H1 (cell line): ENCODE data around the gene EMX1. TPM values are rescaled to one million over a fixed set of nuclear protein-coding genes. Genes with fewer than 3 reads are reported as not detected.

Experiments used
- CTCF ChIA-PET: fragments of 300-600 bp; sonication (Branson Sonifier 250); formaldehyde crosslinking; loops from one replicate; lab custom pipeline; 2021; ENCODE audit not compliant: partially characterized antibody; lab: Charles Lee
- POLR2A ChIA-PET: fragments of 300-600 bp; sonication (Branson Sonifier 250); formaldehyde crosslinking; loops from one replicate; lab custom pipeline; 2021; ENCODE audit warnings: inconsistent platforms; ENCODE audit not compliant: partially characterized antibody; lab: Charles Lee
- DNase-seq, 2 experiments: peaks; one replicate each; pipeline versions ENCODE4 v3.0.0 to v3.0.0-alpha.2; 2010 to 2022; ENCODE audit warnings: low spot score in 2 of 2, low read depth in 1 of 2, mixed read lengths in 1 of 2
- FAIRE-seq: peaks from 2 replicates; lab custom pipeline; 2011; peaks lifted over from hg19 to GRCh38; lab: Jason Lieb, UNC
- H2AFZ ChIP-seq: 2 replicates; pipeline ENCODE4 v1.8.1; 2012; ENCODE audit warnings: low read length, inconsistent platforms
- H2AK5ac ChIP-seq: 2 replicates; pipeline ENCODE4 v1.6.1; 2013; ENCODE audit warnings: low read depth, low read length
- H2BK120ac ChIP-seq: replicated peaks from 2 replicates; pipeline ENCODE3; 2013; ENCODE audit warnings: low read depth, low read length, inconsistent platforms
- H2BK12ac ChIP-seq: 2 replicates; pipeline ENCODE4 v1.6.1; 2013; ENCODE audit warnings: low read depth, low read length
- H2BK15ac ChIP-seq: 2 replicates; pipeline ENCODE4 v1.6.1; 2013; ENCODE audit warnings: low read length
- H2BK20ac ChIP-seq: 2 replicates; pipeline ENCODE4 v1.6.1; 2013; ENCODE audit warnings: low read length
- H2BK5ac ChIP-seq: 2 replicates; pipeline ENCODE4 v1.6.1; 2013; ENCODE audit warnings: low read depth, low read length
- H3K14ac ChIP-seq: 2 replicates; pipeline ENCODE4 v1.6.1; 2013; ENCODE audit warnings: inconsistent platforms; ENCODE audit not compliant: insufficient read length
- H3K18ac ChIP-seq: 2 replicates; pipeline ENCODE4 v1.6.1; 2013; ENCODE audit warnings: low read length; ENCODE audit errors: extremely low read depth
- H3K23ac ChIP-seq: 2 replicates; pipeline ENCODE4 v1.6.1; 2013; ENCODE audit warnings: inconsistent platforms; ENCODE audit not compliant: insufficient read length
- H3K23me2 ChIP-seq: 2 replicates; pipeline ENCODE4 v1.6.1; 2013; ENCODE audit warnings: low read depth, low read length
- H3K27ac ChIP-seq: 2 replicates; pipeline ENCODE4 v1.6.1; 2011; ENCODE audit warnings: low read depth, low read length, inconsistent platforms
- H3K27me3 ChIP-seq, 4 experiments: replicated peaks in 1 of 4; 1 replicate in 1 of 4; 2 replicates in 3 of 4; pipeline versions ENCODE4 v1.6.1 to v1.8.1; 2011 to 2013; ENCODE audit warnings: low read length in 3 of 4, mild to moderate bottlenecking in 3 of 4, inconsistent platforms in 2 of 4, mixed read lengths in 2 of 4, moderate library complexity in 1 of 4; ENCODE audit not compliant: control insufficient read depth in 3 of 4, insufficient read depth in 3 of 4; ENCODE audit errors: extremely low read depth in 1 of 4
- H3K36me3 ChIP-seq, 4 experiments: 2 replicates each; pipeline versions ENCODE4 v1.6.1 to v1.8.1; 2011 to 2013; ENCODE audit warnings: mild to moderate bottlenecking in 4 of 4, low read length in 3 of 4, moderate library complexity in 2 of 4, control low read depth in 1 of 4, inconsistent platforms in 1 of 4; ENCODE audit not compliant: insufficient read depth in 4 of 4, control insufficient read depth in 2 of 4
- H3K4ac ChIP-seq: replicated peaks from 2 replicates; pipeline ENCODE3; 2013; ENCODE audit warnings: low read length, low read depth, mixed read lengths, inconsistent platforms; ENCODE audit not compliant: insufficient read length
- H3K4me1 ChIP-seq, 4 experiments: replicated peaks in 1 of 4; 1 replicate in 1 of 4; 2 replicates in 3 of 4; pipeline versions ENCODE4 v1.6.1 to v1.8.1; 2011 to 2013; ENCODE audit warnings: low read length in 3 of 4, inconsistent platforms in 2 of 4, mixed read lengths in 1 of 4; ENCODE audit not compliant: insufficient read depth in 4 of 4, control insufficient read depth in 3 of 4
- H3K4me2 ChIP-seq, 2 experiments: 2 replicates each; pipeline versions ENCODE4 v1.6.1 to v1.8.1; 2011 to 2013; ENCODE audit warnings: low read depth in 2 of 2, low read length in 2 of 2, control low read depth in 1 of 2, inconsistent platforms in 1 of 2, mild to moderate bottlenecking in 1 of 2; ENCODE audit not compliant: insufficient read depth in 1 of 2
- H3K4me3 ChIP-seq, 4 experiments: fragments of 200-600, 300-600 bp in 1 of 4; sonication (generic), shearing (Covaris generic), sonication (Bioruptor Twin) in 1 of 4; 2 replicates each; pipeline versions ENCODE4 v1.5.1 to v1.8.1; 2011 to 2016; ENCODE audit warnings: low read length in 4 of 4, low read depth in 3 of 4, control low read depth in 2 of 4, inconsistent platforms in 2 of 4, mild to moderate bottlenecking in 2 of 4, mixed read lengths in 1 of 4, moderate library complexity in 1 of 4; ENCODE audit not compliant: insufficient read depth in 2 of 4; ENCODE audit errors: extremely low read depth in 1 of 4
- H3K56ac ChIP-seq: replicated peaks from 2 replicates; pipeline ENCODE3; 2013; ENCODE audit warnings: low read depth, mild to moderate bottlenecking, mixed read lengths, low read length, inconsistent platforms; ENCODE audit not compliant: insufficient read length
- H3K79me1 ChIP-seq: 2 replicates; pipeline ENCODE4 v1.6.1; 2013; ENCODE audit warnings: low read depth, low read length, control low read depth
- H3K79me2 ChIP-seq, 2 experiments: 2 replicates each; pipeline versions ENCODE4 v1.6.1 to v1.8.1; 2012 to 2013; ENCODE audit warnings: low read length in 2 of 2, mild to moderate bottlenecking in 2 of 2, inconsistent platforms in 1 of 2; ENCODE audit not compliant: insufficient read depth in 2 of 2, control insufficient read depth in 1 of 2
- H3K9ac ChIP-seq, 4 experiments: replicated peaks in 1 of 4; 1 replicate in 1 of 4; 2 replicates in 3 of 4; pipeline versions ENCODE4 v1.6.1 to v1.8.1; 2011 to 2013; ENCODE audit warnings: low read depth in 3 of 4, low read length in 3 of 4, control low read depth in 2 of 4, mild to moderate bottlenecking in 2 of 4, moderate library complexity in 2 of 4, inconsistent platforms in 1 of 4; ENCODE audit errors: extremely low read depth in 1 of 4
- H3K9me3 ChIP-seq, 2 experiments: 2 replicates each; pipeline versions ENCODE4 v1.6.1 to v1.8.1; 2012 to 2013; ENCODE audit warnings: mild to moderate bottlenecking in 2 of 2, moderate library complexity in 2 of 2, control low read depth in 1 of 2, inconsistent platforms in 1 of 2, low read depth in 1 of 2, low read length in 1 of 2, mixed read lengths in 1 of 2; ENCODE audit not compliant: insufficient read depth in 2 of 2
- H4K20me1 ChIP-seq, 2 experiments: replicated peaks in 1 of 2; 2 replicates each; pipeline versions ENCODE3 to v1.8.1; 2011 to 2013; ENCODE audit warnings: inconsistent platforms in 2 of 2, low read length in 2 of 2, mild to moderate bottlenecking in 1 of 2; ENCODE audit not compliant: insufficient read depth in 2 of 2, control insufficient read depth in 1 of 2
- H4K5ac ChIP-seq: 2 replicates; pipeline ENCODE4 v1.6.1; 2013; ENCODE audit warnings: low read length, low read depth, mixed read lengths, inconsistent platforms; ENCODE audit not compliant: insufficient read length
- H4K8ac ChIP-seq: 2 replicates; pipeline ENCODE4 v1.8.0; 2013; ENCODE audit warnings: mild to moderate bottlenecking, moderate library complexity, low read length, inconsistent platforms; ENCODE audit not compliant: insufficient read depth; ENCODE audit errors: extremely low read depth
- H4K91ac ChIP-seq: replicated peaks from 2 replicates; pipeline ENCODE3; 2013; ENCODE audit warnings: low read length, mixed read lengths, inconsistent platforms; ENCODE audit not compliant: insufficient read length
- ATF3 ChIP-seq: IDR thresholded peaks from 2 replicates; pipeline ENCODE4 v1.6.1; 2011; ENCODE audit warnings: low read depth, mild to moderate bottlenecking, low read length; ENCODE audit not compliant: insufficient read depth
- CHD2 ChIP-seq: IDR thresholded peaks from 2 replicates; pipeline ENCODE4 v1.6.1; 2012; ENCODE audit warnings: low read length, improper control_type of control experiment
- E2F6 ChIP-seq: IDR thresholded peaks from 2 replicates; pipeline ENCODE4 v1.6.1; 2012; ENCODE audit warnings: inconsistent platforms
- EZH2 ChIP-seq: fragments of 200-600 bp; sonication (generic); IDR thresholded peaks from 2 replicates; pipeline ENCODE4 v1.7.1; 2012; ENCODE audit warnings: low read depth, mild to moderate bottlenecking, moderate library complexity, low read length, inconsistent platforms; ENCODE audit not compliant: severe bottlenecking
- NRF1 ChIP-seq: IDR thresholded peaks from 2 replicates; pipeline ENCODE4 v1.6.1; 2011; ENCODE audit warnings: mild to moderate bottlenecking, low read depth, low read length, improper control_type of control experiment
- RAD21 ChIP-seq, 2 experiments: IDR thresholded peaks in 1 of 2; conservative IDR thresholded peaks in 1 of 2; 2 replicates each; pipeline ENCODE4 v1.6.1; 2011; ENCODE audit warnings: low read depth in 2 of 2, low read length in 2 of 2, improper control_type of control experiment in 1 of 2, inconsistent platforms in 1 of 2, mild to moderate bottlenecking in 1 of 2, moderate library complexity in 1 of 2
- SUZ12 ChIP-seq: fragments of 200-600 bp; sonication (generic); IDR thresholded peaks from 2 replicates; pipeline ENCODE4 v1.6.1; 2012; ENCODE audit warnings: mild to moderate bottlenecking, inconsistent platforms, low read length, moderate library complexity, mixed read lengths
- TAF7 ChIP-seq: optimal IDR thresholded peaks from 2 replicates; pipeline ENCODE3; 2011; ENCODE audit warnings: low read depth, mild to moderate bottlenecking, inconsistent platforms, low read length, moderate library complexity, borderline replicate concordance
- WGBS, 2 experiments: shearing (Covaris generic) in 1 of 2; methylation state at CpG; one replicate each; pipeline versions ENCODE4 v1.1.6 to v1.1.7; 2013 to 2015; ENCODE audit warnings: low lambda C conversion rate in 2 of 2, mixed read lengths in 2 of 2, inconsistent platforms in 1 of 2, low coverage in 1 of 2, missing lambda C conversion rate in 1 of 2; ENCODE audit not compliant: insufficient replicate concordance in 2 of 2, insufficient coverage in 1 of 2, insufficient read length in 1 of 2; ENCODE audit errors: extremely low coverage in 1 of 2, missing lambda C conversion rate in 1 of 2; 5-methylcytosine and 5-hydroxymethylcytosine counted together
- polyA plus RNA-seq, 7 experiments: library from polyadenylated mRNA; depleted of rRNA in 3 of 7; stranded (reverse) in 5 of 7; unstranded in 2 of 7; fragments of >200 nt in 5 of 7; fragments of 200-250 nt in 2 of 7; gene quantifications; 1 replicate in 5 of 7; 2 replicates in 1 of 7; 4 replicates in 1 of 7; pipeline versions ENCODE4 v1.2.1 to v1.2.3, GENCODE V29; 2011 to 2013; ENCODE audit warnings: missing spikeins in 2 of 7, mixed read lengths in 2 of 7
- total RNA-seq: library from RNA; stranded (reverse); fragmentation: NEBNext Ultra II Directional; extraction: Animal tissue kit (Norgen Biotek cat#: 25700); gene quantifications from 2 replicates; pipeline ENCODE4 v1.2.1, GENCODE V29; 2021

EMX1 gene
- total and polyA plus RNA-seq, 2 of the 8 experiments (the other 6 are each of a cell fraction or from before 2014, with no cell fraction given): 2.4 to 4.9 TPM

GRCh38 chr2:72924353-72925240 lies 7.3 kb downstream of the EMX1 start:
- Histone ChIP-seq H3K4me3 (peak overlapping the region in 3 of 4 experiments; percentile 19 to 54 (median 21); a peak in 6 of 8 replicates), H3K18ac (peak overlapping the region; percentile 81), H2AFZ (no peak overlapping the region; the same call in 1 of the 2 replicates), H3K79me2 (no peaks in the 10 kb centered on the region), H4K91ac (no peak overlapping the region), H3K27me3 (peaks cover 89 to 100% (median 97%) of the 10 kb centered on the region in 4 experiments), H3K4me2 (peak overlapping the region; percentile 67 to 72), H2BK20ac (no peak overlapping the region), H3K23ac (no peak overlapping the region), H3K9ac (no peak overlapping the region; a peak in 1 of 7 replicates), H3K4ac (no peak overlapping the region), H2BK5ac (peak overlapping the region; percentile 61; the same call in 1 of the 2 replicates), H4K5ac (no peak overlapping the region), H3K4me1 (peaks cover 6 to 37% (median 18%) of the 10 kb centered on the region in 4 experiments), H3K79me1 (no peaks in the 10 kb centered on the region), H3K23me2 (peaks cover 7% of the 10 kb centered on the region; the same call in 1 of the 2 replicates), H3K27ac (no peak overlapping the region), H3K14ac (no peak overlapping the region), H2AK5ac (no peak overlapping the region), H2BK12ac (peak overlapping the region; percentile 72; the same call in 1 of the 2 replicates), H2BK15ac (peak overlapping the region; percentile 67; the same call in 1 of the 2 replicates), H3K36me3 (peaks cover 0 to 2% (median 0%) of the 10 kb centered on the region in 4 experiments; a peak in 1 of 8 replicates), H3K9me3 (peaks cover 0 to 4% of the 10 kb centered on the region in 2 experiments; a peak in 1 of 4 replicates), H4K8ac (no peak overlapping the region), H3K56ac (no peak overlapping the region), H2BK120ac (no peak overlapping the region), H4K20me1 (peaks cover 13 to 25% of the 10 kb centered on the region in 2 experiments)
- ChIA-PET CTCF (interaction anchor here (0.8 to 24.3 kb wide), 15 partner anchors 8 to 253 kb away, joined by 3 to 497 read pairs (median 5); partner anchors contain the start of genes EMX1 and SPR), POLR2A (interaction anchor here (1.0 to 3.2 kb wide), 10 partner anchors 9 to 39 kb away, joined by 3 to 18 read pairs (median 4); partner anchors contain the start of gene SPR)
- peak in 1 of 2 experiments; percentile 81 for DNase-seq
- WGBS, 2 experiments: 2% methylated on average over 45 of the region's 61 CpGs; no CpG with 5 or more reads in 1 of the 2 experiments
- FAIRE-seq: no peak
- TF ChIP-seq E2F6 (peak; percentile 87), RAD21 (IDR thresholded peaks at IDR 0.05 in 1 of 2, conservative IDR thresholded peaks at IDR 0.05 in 1 of 2; ENCODE audit: low read depth in 2 of 2, low read length in 2 of 2) (no peak; a peak in 1 of 4 replicates), TAF7 (no peak), NRF1 (no peak), SUZ12 (peak; percentile 30), EZH2 (peak; percentile 85), CHD2 (no peak), ATF3 (no peak)
